HG02763 (cell line): ENCODE measurements around the gene ZBTB40.

Experiments
- ATAC-seq: cut with Tn5 transposase; IDR thresholded peaks from one replicate; pipeline ENCODE4 v1.9.1; 2021; ENCODE audit warnings: mild to moderate bottlenecking, moderate library complexity; ENCODE audit not compliant: unreplicated experiment

Gene ZBTB40

GRCh38 chr1:22553991-22554522 lies 102.4 kb downstream of the ZBTB40 start:
- ATAC-seq = no peak

- ATAC-seq = no peak
Observed at GRCh38 chr1:22555371-22555656, 103.7 kb downstream of the ZBTB40 start.

- ATAC-seq = no peak
Observed at GRCh38 chr1:22556391-22557104, 104.9 kb downstream of the ZBTB40 start.

DNA sequence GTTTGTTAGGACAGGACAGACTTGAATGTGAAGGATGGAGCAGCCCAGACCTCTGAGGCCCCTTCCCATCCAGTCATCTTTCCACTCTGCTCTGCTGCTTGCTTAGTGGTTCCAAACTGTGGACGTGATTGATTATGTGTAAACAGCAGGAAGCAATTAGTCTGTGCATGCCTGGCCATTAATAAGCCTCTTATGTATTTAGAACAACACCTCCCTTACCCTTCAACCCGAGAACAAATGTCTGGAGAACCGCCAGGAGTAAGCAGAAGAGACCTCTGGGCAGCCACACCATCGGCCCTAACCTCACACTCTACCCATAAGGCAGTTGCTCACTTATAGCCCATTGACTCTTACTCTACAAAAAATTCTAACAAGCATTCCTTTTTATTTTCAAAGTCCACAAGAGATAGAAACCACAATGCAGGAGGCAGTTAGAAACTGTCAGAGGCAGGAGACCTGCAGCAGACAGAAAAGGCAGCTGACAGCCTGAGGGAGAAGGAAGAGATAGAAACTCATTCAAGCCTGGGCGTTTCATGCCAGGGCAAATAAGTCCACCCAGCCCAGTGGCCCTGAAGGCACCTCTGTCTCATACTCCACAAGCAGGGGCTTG lies 105.8 kb downstream of the ZBTB40 start:
- no peak for ATAC-seq

DNA sequence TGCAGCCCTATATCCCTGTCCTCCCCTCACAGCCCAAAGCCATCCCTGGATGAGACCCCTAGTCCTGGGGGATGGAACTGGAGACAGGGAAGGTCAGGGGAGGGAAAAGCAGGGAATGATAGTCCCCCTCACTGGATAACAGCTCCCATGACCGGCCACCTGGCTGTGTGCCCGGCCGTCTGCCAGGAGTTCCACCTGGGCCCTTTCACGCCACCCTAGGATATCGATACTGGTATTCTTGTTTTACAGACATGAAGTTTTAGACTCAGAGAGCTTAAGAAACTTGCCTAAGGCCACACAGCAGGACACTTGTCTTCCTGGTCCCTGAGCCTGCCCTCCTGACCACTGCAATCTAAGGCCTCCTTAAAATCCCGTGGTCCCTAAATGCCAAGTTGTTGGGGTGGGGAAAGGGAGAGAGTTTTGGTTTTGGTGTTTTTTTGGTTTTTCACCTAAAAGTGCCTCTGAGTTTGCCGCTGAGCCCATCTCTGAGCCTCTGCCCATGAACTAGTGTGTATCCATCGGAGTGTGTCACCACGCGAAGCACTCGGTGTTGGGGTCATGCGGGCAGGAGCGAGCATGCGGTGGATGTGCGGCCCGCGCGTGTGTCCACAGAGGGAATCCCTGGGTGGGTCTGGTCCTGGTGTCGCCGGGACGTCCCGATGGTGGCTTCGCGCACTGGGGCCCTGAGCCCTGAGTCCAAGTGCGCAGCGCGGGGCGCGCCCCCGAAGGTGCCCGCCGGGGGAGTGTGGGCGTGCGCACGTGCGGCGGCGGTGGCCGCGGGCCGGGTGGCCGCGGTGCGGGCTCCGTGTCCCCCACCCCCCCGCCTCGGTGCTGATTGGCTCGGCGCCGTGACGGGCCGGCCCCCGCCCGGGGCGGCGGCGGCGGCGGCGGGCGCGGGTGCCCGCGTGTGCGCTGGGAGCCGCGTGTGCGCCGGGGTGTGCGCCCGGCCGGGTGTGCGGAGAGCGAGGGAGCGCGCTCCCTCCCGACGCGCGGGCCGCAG lies 111.2 kb downstream of the ZBTB40 start, which contains the start of gene EPHA8:
TSS of gene EPHA8 (plus strand) at position 906 of the 1,000 bp plus-strand sequence. CDS start 147 bp downstream, outside the sequence.
- ATAC-seq = no peak

GRCh38 chr1:22563671-22564602 lies 112.3 kb downstream of the ZBTB40 start:
- ATAC-seq = no peak

DNA sequence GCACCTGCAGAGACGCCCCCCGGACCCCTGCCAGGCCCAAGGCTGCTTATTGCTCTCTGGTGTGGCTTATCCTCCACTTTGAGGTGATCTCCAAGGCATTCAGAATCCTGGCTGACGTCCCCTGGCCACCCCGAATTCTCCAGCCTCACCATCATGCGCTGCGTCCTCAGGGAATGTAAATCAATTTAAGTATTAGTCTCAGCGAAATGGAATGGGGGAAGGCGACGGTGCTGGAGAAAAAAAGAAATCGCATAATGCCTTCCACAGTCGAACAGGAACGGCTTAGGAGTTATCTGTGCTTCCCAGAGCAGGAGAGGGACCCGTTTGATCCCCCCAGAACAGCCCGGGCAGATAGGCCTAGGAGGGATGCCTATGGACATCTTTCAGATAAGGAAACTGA lies 114.5 kb downstream of the ZBTB40 start:
- no peak for ATAC-seq

- no peak for ATAC-seq
Observed at GRCh38 chr1:22567197-22567596, 115.5 kb downstream of the ZBTB40 start.

DNA sequence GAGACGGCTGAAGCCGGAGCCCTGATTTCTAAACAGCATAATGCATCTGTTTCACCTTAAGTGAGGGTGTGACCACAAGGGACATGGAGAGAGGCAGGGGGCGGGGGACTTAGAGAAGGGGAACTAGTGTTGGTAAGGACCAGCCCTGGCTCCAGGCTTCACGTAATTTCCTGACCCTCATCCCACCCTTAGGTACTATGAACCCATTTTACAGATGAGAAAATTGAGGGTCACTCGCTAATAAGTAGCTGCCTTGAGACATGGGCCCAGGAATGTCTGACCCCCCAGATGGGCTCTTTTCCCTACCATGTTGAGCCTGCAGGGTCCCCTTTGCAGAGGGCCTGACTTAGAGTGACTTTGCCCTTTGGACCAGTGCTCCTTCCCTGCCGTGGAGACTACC lies 116.3 kb downstream of the ZBTB40 start:
- ATAC-seq = no peak

DNA sequence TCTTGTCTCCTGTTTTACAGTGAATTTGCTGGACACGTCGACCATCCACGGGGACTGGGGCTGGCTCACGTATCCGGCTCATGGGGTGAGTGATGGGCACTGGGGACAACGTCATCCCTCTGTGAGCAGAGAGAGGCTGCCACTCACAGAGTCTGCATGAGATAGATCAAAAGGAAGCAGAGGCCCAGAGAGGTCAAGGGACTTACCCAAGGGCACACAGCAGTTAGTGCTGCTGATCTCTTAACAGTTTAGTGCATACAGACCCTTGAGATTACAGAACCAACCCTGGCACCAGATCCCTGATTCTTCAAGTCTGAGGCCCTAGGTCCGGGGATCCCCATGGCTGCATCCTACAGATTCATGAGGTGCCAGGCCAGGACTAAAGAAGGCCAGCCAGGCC lies 117.6 kb downstream of the ZBTB40 start:
- ATAC-seq = no peak

DNA sequence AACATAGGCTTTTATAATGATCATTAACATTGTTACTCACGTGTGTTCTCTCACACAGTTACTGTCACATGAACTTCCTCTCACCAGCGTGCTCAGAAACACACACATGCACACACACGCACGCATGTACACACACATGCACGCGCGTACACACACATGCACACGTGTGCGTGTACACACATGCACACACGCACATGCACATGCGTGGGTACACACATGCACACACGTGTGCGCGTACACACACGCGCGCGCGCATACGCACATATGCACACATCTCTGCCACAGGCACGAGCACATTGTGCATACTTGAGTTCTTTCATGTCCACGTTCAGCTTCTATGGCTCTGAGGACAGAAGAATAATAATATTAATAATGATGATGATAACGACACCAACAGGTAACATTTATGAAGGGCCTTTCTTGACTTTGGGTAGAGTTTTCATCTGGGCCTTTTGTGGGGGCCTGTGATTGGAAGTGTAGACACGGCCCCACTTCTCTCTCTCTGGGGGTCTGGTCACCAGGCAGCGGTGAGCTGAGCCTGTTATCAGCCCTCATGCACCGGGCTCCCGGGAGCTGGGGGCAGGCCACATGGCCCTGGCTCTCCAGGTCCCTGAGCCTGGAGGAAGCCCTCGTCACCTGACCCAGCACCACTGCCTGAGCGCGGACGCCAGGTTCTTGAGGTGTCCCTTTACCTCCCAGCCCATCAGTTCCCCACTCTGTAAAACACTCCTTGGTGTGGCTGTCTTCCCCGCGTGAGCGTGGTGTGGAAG lies 118.7 kb downstream of the ZBTB40 start:
- ATAC-seq = no peak

DNA sequence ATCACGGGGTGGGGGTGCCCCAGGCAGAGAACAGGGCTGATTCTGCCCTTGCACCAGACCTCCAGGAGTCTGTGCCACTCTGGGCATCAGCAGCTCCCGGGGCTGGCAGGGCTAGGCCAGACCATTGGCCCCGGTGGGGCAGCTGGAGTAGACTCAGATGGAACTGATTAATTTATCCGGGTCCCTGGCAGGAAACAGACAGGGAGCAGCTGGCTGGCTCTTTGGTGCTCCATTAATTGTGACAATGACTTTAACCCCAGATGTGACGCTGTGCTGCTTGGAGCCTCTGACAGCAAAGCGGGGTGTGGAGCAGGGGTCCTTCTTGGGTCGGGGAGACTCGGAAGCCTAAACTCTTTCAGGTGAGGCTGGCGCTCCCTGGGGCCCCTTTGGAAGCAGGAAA lies 121.2 kb downstream of the ZBTB40 start:
- no peak for ATAC-seq

DNA sequence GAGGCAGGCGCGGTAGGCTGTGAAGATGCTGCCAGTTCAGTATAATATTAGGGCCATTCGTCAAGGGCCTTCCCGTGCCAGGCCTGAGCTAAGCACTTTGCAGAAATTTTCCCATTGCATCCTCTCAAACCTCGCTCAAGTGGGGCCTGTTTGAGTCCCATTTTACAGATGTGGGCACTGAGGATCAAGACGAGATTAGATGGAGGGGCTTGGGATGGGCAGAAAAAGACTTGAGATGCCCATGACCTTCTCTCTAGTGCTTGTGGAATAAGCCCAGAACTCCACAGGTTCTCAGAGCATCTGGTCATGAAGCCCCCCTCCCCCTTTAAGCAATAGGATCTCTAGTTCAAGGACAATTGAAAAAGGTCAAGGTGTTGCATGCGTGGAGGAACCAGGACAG lies 121.6 kb downstream of the ZBTB40 start:
- no peak for ATAC-seq

DNA sequence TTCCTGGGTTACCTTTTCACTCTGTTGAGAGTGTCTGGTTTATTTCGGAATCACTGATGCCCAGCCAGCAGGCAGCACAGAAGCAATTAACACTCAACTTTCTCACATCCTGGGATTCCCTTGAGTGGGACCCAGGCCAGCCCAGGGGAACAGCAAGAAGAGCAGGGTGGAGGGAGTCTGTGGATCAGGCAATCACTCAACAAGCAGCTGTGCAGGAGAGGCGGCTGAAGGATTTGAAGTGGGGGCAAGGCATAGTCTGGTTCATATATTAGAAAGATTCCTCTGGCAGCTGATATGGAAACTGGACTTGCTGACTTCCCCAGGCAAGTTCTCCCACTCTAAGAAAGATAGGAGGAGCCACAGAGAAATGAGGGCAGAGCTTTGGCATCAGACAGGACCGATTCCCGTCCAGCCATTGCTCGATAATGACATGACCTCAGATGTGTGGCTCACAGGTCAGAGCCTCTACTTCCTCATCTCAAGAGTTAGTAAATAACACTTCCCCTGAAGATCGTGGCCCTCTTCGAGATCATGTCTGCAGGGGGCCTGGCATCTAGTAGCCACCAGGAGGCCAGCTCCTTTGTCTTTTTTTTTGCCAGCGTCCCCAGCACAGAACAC lies 124.0 kb downstream of the ZBTB40 start:
- no peak for ATAC-seq

GRCh38 chr1:22576150-22576544 lies 124.5 kb downstream of the ZBTB40 start:
- no peak for ATAC-seq

DNA sequence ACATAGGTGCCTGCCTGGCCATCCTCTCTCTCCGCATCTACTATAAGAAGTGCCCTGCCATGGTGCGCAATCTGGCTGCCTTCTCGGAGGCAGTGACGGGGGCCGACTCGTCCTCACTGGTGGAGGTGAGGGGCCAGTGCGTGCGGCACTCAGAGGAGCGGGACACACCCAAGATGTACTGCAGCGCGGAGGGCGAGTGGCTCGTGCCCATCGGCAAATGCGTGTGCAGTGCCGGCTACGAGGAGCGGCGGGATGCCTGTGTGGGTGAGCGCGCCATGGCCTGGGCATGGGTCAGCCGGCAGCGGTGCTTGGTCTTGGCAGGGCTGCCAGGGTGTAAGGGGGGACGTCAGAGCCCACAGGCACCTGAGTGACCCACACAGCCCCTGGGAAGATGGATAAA lies 125.0 kb downstream of the ZBTB40 start:
- ATAC-seq = no peak

DNA sequence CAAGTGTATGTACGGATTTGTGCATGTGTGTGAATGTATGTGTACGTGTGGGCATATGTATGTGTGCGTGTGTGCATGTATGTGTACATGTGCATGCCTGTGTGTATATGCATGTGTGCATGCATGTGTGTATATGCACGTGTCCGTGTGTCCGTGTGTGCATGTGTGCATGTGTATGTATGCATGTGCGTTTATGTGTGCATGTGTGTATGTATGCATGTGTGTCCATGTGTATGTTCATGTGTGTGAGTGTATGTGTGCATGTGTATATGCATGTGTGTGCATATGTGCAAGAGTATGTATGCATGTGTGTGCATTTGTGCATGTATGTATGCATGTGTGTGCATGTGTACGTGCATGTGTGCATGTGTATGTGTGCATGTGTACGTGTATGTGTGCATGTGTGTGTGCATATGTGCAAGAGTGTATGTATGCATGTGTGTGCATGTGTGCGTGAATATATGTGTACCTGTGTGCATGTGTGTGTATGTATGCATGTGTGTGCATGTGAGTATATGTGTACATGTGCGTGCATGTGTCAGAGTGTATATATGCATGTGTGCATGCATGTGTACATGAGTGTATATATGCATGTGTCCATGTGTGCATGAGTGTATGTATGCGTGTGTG lies 127.2 kb downstream of the ZBTB40 start:
- no peak for ATAC-seq

GRCh38 chr1:22579541-22580155 lies 128.0 kb downstream of the ZBTB40 start:
- no peak for ATAC-seq
